ENCODE results near the gene TRABD2B. TPM values are rescaled to one million over a fixed set of nuclear protein-coding genes. Genes with fewer than 3 reads are reported as not detected.

The TRABD2B gene
- total and polyA plus RNA-seq, 2 of the 13 experiments (the other 11 are each of a cell fraction or from before 2014, with no cell fraction given): 0.04 TPM; not detected in 1

DNA sequence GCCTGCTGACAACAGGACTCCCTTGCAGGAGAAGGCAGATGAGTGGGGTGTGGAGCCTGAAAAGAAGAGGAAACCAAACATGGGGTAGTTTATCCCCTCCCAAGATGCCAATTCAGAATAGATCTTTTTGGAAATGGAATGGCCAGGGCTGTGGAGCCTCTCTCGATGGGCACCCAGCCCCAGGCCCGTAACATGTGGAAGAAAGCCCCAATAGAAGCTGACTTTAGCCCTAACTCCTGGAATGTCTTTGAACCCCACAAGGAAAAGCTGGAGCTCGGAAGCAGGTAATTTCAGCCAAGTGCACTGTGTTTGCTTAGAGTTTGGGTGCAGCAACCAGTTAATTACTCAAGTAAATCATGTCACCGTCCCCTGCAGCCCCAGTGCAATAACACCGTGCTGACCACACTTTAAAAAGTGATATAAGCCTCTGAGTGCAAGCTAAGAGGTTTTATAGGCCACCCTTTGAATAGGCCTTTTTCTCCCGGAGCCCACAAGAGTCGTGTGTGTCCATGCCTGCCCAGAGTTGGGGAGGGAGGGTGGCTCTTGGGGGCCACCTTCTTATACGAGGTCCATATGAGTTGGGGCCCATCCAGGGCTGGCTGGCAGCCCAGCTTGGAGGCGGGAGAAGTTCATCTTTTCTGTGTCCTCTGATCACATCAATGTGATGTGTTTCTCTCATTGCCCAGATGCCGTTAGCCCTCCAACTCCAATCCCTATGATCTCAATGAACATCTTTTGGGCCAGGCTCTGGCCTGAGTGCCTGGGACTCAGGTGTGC, 153.2 kb downstream of the TRABD2B start:
- no peak for FAIRE-seq
- H3K9ac ChIP-seq (ENCODE audit: insufficient read depth, low read depth, low read length): no peak overlapping the region
- H3K4me1 ChIP-seq (ENCODE audit: insufficient read depth, low read length): peaks cover 76% of the 10 kb centered on the region
- no peaks in the 10 kb centered on the region for H4K20me1 ChIP-seq (ENCODE audit: insufficient read depth, low read length)
- intact Hi-C loops (cut with micrococcal nuclease; ENCODE audit: unreplicated experiment): no loop called here
- H2AFZ ChIP-seq (ENCODE audit: low read length): no peak overlapping the region
- ChIA-PET POLR2A (no interaction called here), CTCF (ENCODE audit: low intra/inter-chr PET ratio, low total read pairs) (no interaction called here)
- no peaks in the 10 kb centered on the region for H3K27me3 ChIP-seq (ENCODE audit: control insufficient read depth in 1 of 2, insufficient read depth in 2 of 2, low read length in 2 of 2)
- WGBS (ENCODE audit: low lambda C conversion rate): 86% methylated on average over 10 of the region's 10 CpGs
- H3K9me3 ChIP-seq (ENCODE audit: low read length): no peaks in the 10 kb centered on the region
- no peaks in the 10 kb centered on the region for H3K36me3 ChIP-seq (replicated peaks in 1 of 2; ENCODE audit: control insufficient read depth in 1 of 2, insufficient read depth in 2 of 2, low read length in 2 of 2)
- no peak overlapping the region for H3K4me2 ChIP-seq (ENCODE audit: low read depth, low read length)
- no peak overlapping the region for H3K27ac ChIP-seq (ENCODE audit: extremely low read length, insufficient read depth, low read length)
- BruUV-seq (replicated peaks): no TSS peak
- no peak for TF ChIP-seq MTF2 (CRISPR knock-in tag; IDR thresholded peaks at IDR 0.05; ENCODE audit: borderline replicate concordance)
- TF ChIP-seq, protein P1, sequence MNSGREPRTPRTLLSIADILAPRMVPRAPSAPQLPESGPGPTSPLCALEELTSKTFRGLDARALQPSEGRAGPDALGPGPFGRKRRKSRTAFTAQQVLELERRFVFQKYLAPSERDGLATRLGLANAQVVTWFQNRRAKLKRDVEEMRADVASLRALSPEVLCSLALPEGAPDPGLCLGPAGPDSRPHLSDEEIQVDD (CRISPR knock-in tag; IDR thresholded peaks at IDR 0.05; ENCODE audit: borderline replicate concordance): no peak
- no peak for TF ChIP-seq ZKSCAN8 (CRISPR knock-in tag; IDR thresholded peaks at IDR 0.05; ENCODE audit: borderline replicate concordance)
- no peak for TF ChIP-seq FOXC1 (CRISPR knock-in tag; IDR thresholded peaks at IDR 0.05; ENCODE audit: borderline replicate concordance)
- no peak for TF ChIP-seq IKZF1 (IDR thresholded peaks at IDR 0.05)
- TF ChIP-seq NKX3-1 (CRISPR knock-in tag; IDR thresholded peaks at IDR 0.05): no peak
- no peak for TF ChIP-seq YEATS4 (CRISPR knock-in tag; IDR thresholded peaks at IDR 0.05; ENCODE audit: borderline replicate concordance)
- no peak for TF ChIP-seq DR1 (CRISPR knock-in tag; IDR thresholded peaks at IDR 0.05)
- TF ChIP-seq, protein P2, sequence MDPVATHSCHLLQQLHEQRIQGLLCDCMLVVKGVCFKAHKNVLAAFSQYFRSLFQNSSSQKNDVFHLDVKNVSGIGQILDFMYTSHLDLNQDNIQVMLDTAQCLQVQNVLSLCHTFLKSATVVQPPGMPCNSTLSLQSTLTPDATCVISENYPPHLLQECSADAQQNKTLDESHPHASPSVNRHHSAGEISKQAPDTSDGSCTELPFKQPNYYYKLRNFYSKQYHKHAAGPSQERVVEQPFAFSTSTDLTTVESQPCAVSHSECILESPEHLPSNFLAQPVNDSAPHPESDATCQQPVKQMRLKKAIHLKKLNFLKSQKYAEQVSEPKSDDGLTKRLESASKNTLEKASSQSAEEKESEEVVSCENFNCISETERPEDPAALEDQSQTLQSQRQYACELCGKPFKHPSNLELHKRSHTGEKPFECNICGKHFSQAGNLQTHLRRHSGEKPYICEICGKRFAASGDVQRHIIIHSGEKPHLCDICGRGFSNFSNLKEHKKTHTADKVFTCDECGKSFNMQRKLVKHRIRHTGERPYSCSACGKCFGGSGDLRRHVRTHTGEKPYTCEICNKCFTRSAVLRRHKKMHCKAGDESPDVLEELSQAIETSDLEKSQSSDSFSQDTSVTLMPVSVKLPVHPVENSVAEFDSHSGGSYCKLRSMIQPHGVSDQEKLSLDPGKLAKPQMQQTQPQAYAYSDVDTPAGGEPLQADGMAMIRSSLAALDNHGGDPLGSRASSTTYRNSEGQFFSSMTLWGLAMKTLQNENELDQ (CRISPR knock-in tag; IDR thresholded peaks at IDR 0.05; ENCODE audit: borderline replicate concordance): no peak
- no peak for TF ChIP-seq ZNF225 (CRISPR knock-in tag; IDR thresholded peaks at IDR 0.05)
- no peaks in the 10 kb centered on the region for H3K79me2 ChIP-seq (ENCODE audit: insufficient read depth, low read length)
- in situ Hi-C loops (cut with HindIII; ENCODE audit: extremely low pct_ligation_motif_present, low pct_unique_long_range_greater_than_20kb): no loop called here
- DNase-seq (ENCODE audit: low spot score): no peak
- ATAC-seq: no peak
- no peak overlapping the region for H3K4me3 ChIP-seq (replicated peaks in 1 of 3; ENCODE audit: insufficient read depth in 1 of 3, low read depth in 2 of 3, low read length in 3 of 3)
